ENCODE data around the gene MORF4L1. TPM values are rescaled to one million over a fixed set of nuclear protein-coding genes. Genes with fewer than 3 reads are reported as not detected.
A peak's percentile ranks its signal among the peaks of the same experiment; 100 is the strongest.

MORF4L1 gene
- total RNA-seq, 2 donors from 2014 or later = 170 TPM

GRCh38 chr15:78938658-78939488 lies 66.2 kb downstream of the MORF4L1 start:
- H3K4me3 Mint-ChIP-seq = peak overlapping the region; percentile 24 to 59
- peak overlapping the region; percentile 84 for H3K27ac Mint-ChIP-seq
- no peaks in the 10 kb centered on the region for H3K9me3 Mint-ChIP-seq
- DNase-seq (peak in 1 of 2 donors; percentile 24), ATAC-seq (replicated peaks in 1 of 2) (peak; percentile 21 to 72)
- peaks cover 1 to 2% of the 10 kb centered on the region in 2 donors for H3K36me3 Mint-ChIP-seq (ENCODE audit: insufficient read depth in 2 of 2)
- H3K27me3 Mint-ChIP-seq (ENCODE audit: low read depth) = peaks cover 8% of the 10 kb centered on the region
- peaks cover 29% of the 10 kb centered on the region for H3K4me1 Mint-ChIP-seq (ENCODE audit: low read depth)

GRCh38 chr15:78942741-78943140 lies 70.1 kb downstream of the MORF4L1 start:
- H3K27me3 Mint-ChIP-seq (ENCODE audit: low read depth) = peaks cover 29% of the 10 kb centered on the region
- no peaks in the 10 kb centered on the region for H3K9me3 Mint-ChIP-seq
- ATAC-seq (replicated peaks in 1 of 2) (no peak), DNase-seq (no peak)
- H3K27ac Mint-ChIP-seq = no peak overlapping the region
- no peak overlapping the region for H3K4me3 Mint-ChIP-seq
- H3K36me3 Mint-ChIP-seq (ENCODE audit: insufficient read depth in 2 of 2) = peaks cover 1 to 2% of the 10 kb centered on the region in 2 donors
- H3K4me1 Mint-ChIP-seq (ENCODE audit: low read depth) = peaks cover 19% of the 10 kb centered on the region

- Mint-ChIP-seq H3K4me3 (peak overlapping the region; percentile 78 to 84), H3K27ac (no peak overlapping the region), H3K9me3 (no peaks in the 10 kb centered on the region), H3K36me3 (ENCODE audit: insufficient read depth in 2 of 2) (no peaks in the 10 kb centered on the region), H3K4me1 (ENCODE audit: low read depth) (peaks cover 10% of the 10 kb centered on the region), H3K27me3 (ENCODE audit: low read depth) (peaks cover 21% of the 10 kb centered on the region)
- ATAC-seq (replicated peaks in 1 of 2) (no peak), DNase-seq (no peak)
Observed at GRCh38 chr15:78943692-78944091, 71.0 kb downstream of the MORF4L1 start.

- no peaks in the 10 kb centered on the region for H3K9me3 Mint-ChIP-seq
- peak in 1 of 2 donors; percentile 25 for ATAC-seq (replicated peaks in 1 of 2)
- H3K4me3 Mint-ChIP-seq = peak overlapping the region; percentile 78 to 84
- peaks cover 21% of the 10 kb centered on the region for H3K27me3 Mint-ChIP-seq (ENCODE audit: low read depth)
- no peak for DNase-seq
- H3K4me1 Mint-ChIP-seq (ENCODE audit: low read depth) = peaks cover 4% of the 10 kb centered on the region
- H3K27ac Mint-ChIP-seq = no peak overlapping the region
- no peaks in the 10 kb centered on the region for H3K36me3 Mint-ChIP-seq (ENCODE audit: insufficient read depth in 2 of 2)
Observed at GRCh38 chr15:78944202-78944625, 71.5 kb downstream of the MORF4L1 start.

- H3K36me3 Mint-ChIP-seq (ENCODE audit: insufficient read depth in 2 of 2) = no peaks in the 10 kb centered on the region
- DNase-seq (peak; percentile 75), ATAC-seq (replicated peaks in 1 of 2) (peak; percentile 86 to 87)
- no peaks in the 10 kb centered on the region for H3K9me3 Mint-ChIP-seq
- no peaks in the 10 kb centered on the region for H3K4me1 Mint-ChIP-seq (ENCODE audit: low read depth)
- no peak within 1 kb of the TSS for H3K27ac Mint-ChIP-seq
- peak within 1 kb of the TSS; percentile 78 to 84 for H3K4me3 Mint-ChIP-seq
- peaks cover 21% of the 10 kb centered on the region for H3K27me3 Mint-ChIP-seq (ENCODE audit: low read depth)
Observed at GRCh38 chr15:78944669-78945407, 72.1 kb downstream of the MORF4L1 start, which contains the start of gene CTSH. Gene CTSH (minus strand): TSS chr15:78945046. CDS start chr15:78944981, 65 bp downstream.

GRCh38 chr15:78946493-78946892 lies 73.8 kb downstream of the MORF4L1 start:
- Mint-ChIP-seq H3K4me1 (ENCODE audit: low read depth) (peaks cover 6% of the 10 kb centered on the region), H3K36me3 (ENCODE audit: insufficient read depth in 2 of 2) (no peaks in the 10 kb centered on the region), H3K9me3 (no peaks in the 10 kb centered on the region), H3K27ac (no peak overlapping the region), H3K4me3 (no peak overlapping the region), H3K27me3 (ENCODE audit: low read depth) (peaks cover 29% of the 10 kb centered on the region)
- DNase-seq (no peak), ATAC-seq (replicated peaks in 1 of 2) (no peak)

- Mint-ChIP-seq H3K4me3 (no peak overlapping the region), H3K36me3 (ENCODE audit: insufficient read depth in 2 of 2) (no peaks in the 10 kb centered on the region), H3K27ac (no peak overlapping the region), H3K9me3 (no peaks in the 10 kb centered on the region), H3K4me1 (ENCODE audit: low read depth) (peaks cover 8% of the 10 kb centered on the region), H3K27me3 (ENCODE audit: low read depth) (peaks cover 30% of the 10 kb centered on the region)
- no peak for ATAC-seq (replicated peaks in 1 of 2)
- no peak for DNase-seq
Observed at GRCh38 chr15:78947506-78947905, 74.8 kb downstream of the MORF4L1 start.

Other genes starting within 250 kb of the MORF4L1 start
- gene CHRNB4, start 231.7 kb upstream of the MORF4L1 start, total RNA-seq = not detected
- 1 to 10 TPM in 1 of 2 donors, under 1 TPM in 1; 0.39 to 1.5 TPM for gene ADAMTS7, start 61.4 kb upstream of the MORF4L1 start, total RNA-seq
- 10 to 100 TPM in 1 of 2 donors, 1 to 10 TPM in 1; 7.1 to 33.1 TPM for gene CTSH, start 72.2 kb downstream of the MORF4L1 start, total RNA-seq
- not detected for gene RASGRF1, start 217.9 kb downstream of the MORF4L1 start, total RNA-seq